H1 (cell line): ENCODE results near the gene ESD. TPM values are rescaled to one million over a fixed set of nuclear protein-coding genes. Genes with fewer than 3 reads are reported as not detected.

Experiments used
- CTCF ChIA-PET: fragments of 300-600 bp; sonication (Branson Sonifier 250); formaldehyde crosslinking; loops from one replicate; lab custom pipeline; 2021; ENCODE audit not compliant: partially characterized antibody; lab: Charles Lee
- POLR2A ChIA-PET: fragments of 300-600 bp; sonication (Branson Sonifier 250); formaldehyde crosslinking; loops from one replicate; lab custom pipeline; 2021; ENCODE audit warnings: inconsistent platforms; ENCODE audit not compliant: partially characterized antibody; lab: Charles Lee
- DNase-seq, 2 experiments: peaks; one replicate each; pipeline versions ENCODE4 v3.0.0 to v3.0.0-alpha.2; 2010 to 2022; ENCODE audit warnings: low spot score in 2 of 2, low read depth in 1 of 2, mixed read lengths in 1 of 2
- FAIRE-seq: peaks from 2 replicates; lab custom pipeline; 2011; peaks lifted over from hg19 to GRCh38; lab: Jason Lieb, UNC
- H2AFZ ChIP-seq: 2 replicates; pipeline ENCODE4 v1.8.1; 2012; ENCODE audit warnings: low read length, inconsistent platforms
- H2AK5ac ChIP-seq: 2 replicates; pipeline ENCODE4 v1.6.1; 2013; ENCODE audit warnings: low read depth, low read length
- H2BK120ac ChIP-seq: replicated peaks from 2 replicates; pipeline ENCODE3; 2013; ENCODE audit warnings: low read depth, low read length, inconsistent platforms
- H2BK12ac ChIP-seq: 2 replicates; pipeline ENCODE4 v1.6.1; 2013; ENCODE audit warnings: low read depth, low read length
- H2BK15ac ChIP-seq: 2 replicates; pipeline ENCODE4 v1.6.1; 2013; ENCODE audit warnings: low read length
- H2BK20ac ChIP-seq: 2 replicates; pipeline ENCODE4 v1.6.1; 2013; ENCODE audit warnings: low read length
- H2BK5ac ChIP-seq: 2 replicates; pipeline ENCODE4 v1.6.1; 2013; ENCODE audit warnings: low read depth, low read length
- H3K14ac ChIP-seq: 2 replicates; pipeline ENCODE4 v1.6.1; 2013; ENCODE audit warnings: inconsistent platforms; ENCODE audit not compliant: insufficient read length
- H3K18ac ChIP-seq: 2 replicates; pipeline ENCODE4 v1.6.1; 2013; ENCODE audit warnings: low read length; ENCODE audit errors: extremely low read depth
- H3K23ac ChIP-seq: 2 replicates; pipeline ENCODE4 v1.6.1; 2013; ENCODE audit warnings: inconsistent platforms; ENCODE audit not compliant: insufficient read length
- H3K23me2 ChIP-seq: 2 replicates; pipeline ENCODE4 v1.6.1; 2013; ENCODE audit warnings: low read depth, low read length
- H3K27ac ChIP-seq: 2 replicates; pipeline ENCODE4 v1.6.1; 2011; ENCODE audit warnings: low read depth, low read length, inconsistent platforms
- H3K27me3 ChIP-seq, 4 experiments: replicated peaks in 1 of 4; 1 replicate in 1 of 4; 2 replicates in 3 of 4; pipeline versions ENCODE4 v1.6.1 to v1.8.1; 2011 to 2013; ENCODE audit warnings: low read length in 3 of 4, mild to moderate bottlenecking in 3 of 4, inconsistent platforms in 2 of 4, mixed read lengths in 2 of 4, moderate library complexity in 1 of 4; ENCODE audit not compliant: control insufficient read depth in 3 of 4, insufficient read depth in 3 of 4; ENCODE audit errors: extremely low read depth in 1 of 4
- H3K36me3 ChIP-seq, 4 experiments: 2 replicates each; pipeline versions ENCODE4 v1.6.1 to v1.8.1; 2011 to 2013; ENCODE audit warnings: mild to moderate bottlenecking in 4 of 4, low read length in 3 of 4, moderate library complexity in 2 of 4, control low read depth in 1 of 4, inconsistent platforms in 1 of 4; ENCODE audit not compliant: insufficient read depth in 4 of 4, control insufficient read depth in 2 of 4
- H3K4ac ChIP-seq: replicated peaks from 2 replicates; pipeline ENCODE3; 2013; ENCODE audit warnings: low read length, low read depth, mixed read lengths, inconsistent platforms; ENCODE audit not compliant: insufficient read length
- H3K4me1 ChIP-seq, 4 experiments: replicated peaks in 1 of 4; 1 replicate in 1 of 4; 2 replicates in 3 of 4; pipeline versions ENCODE4 v1.6.1 to v1.8.1; 2011 to 2013; ENCODE audit warnings: low read length in 3 of 4, inconsistent platforms in 2 of 4, mixed read lengths in 1 of 4; ENCODE audit not compliant: insufficient read depth in 4 of 4, control insufficient read depth in 3 of 4
- H3K4me2 ChIP-seq, 2 experiments: 2 replicates each; pipeline versions ENCODE4 v1.6.1 to v1.8.1; 2011 to 2013; ENCODE audit warnings: low read depth in 2 of 2, low read length in 2 of 2, control low read depth in 1 of 2, inconsistent platforms in 1 of 2, mild to moderate bottlenecking in 1 of 2; ENCODE audit not compliant: insufficient read depth in 1 of 2
- H3K4me3 ChIP-seq, 4 experiments: fragments of 200-600, 300-600 bp in 1 of 4; sonication (generic), shearing (Covaris generic), sonication (Bioruptor Twin) in 1 of 4; 2 replicates each; pipeline versions ENCODE4 v1.5.1 to v1.8.1; 2011 to 2016; ENCODE audit warnings: low read length in 4 of 4, low read depth in 3 of 4, control low read depth in 2 of 4, inconsistent platforms in 2 of 4, mild to moderate bottlenecking in 2 of 4, mixed read lengths in 1 of 4, moderate library complexity in 1 of 4; ENCODE audit not compliant: insufficient read depth in 2 of 4; ENCODE audit errors: extremely low read depth in 1 of 4
- H3K56ac ChIP-seq: replicated peaks from 2 replicates; pipeline ENCODE3; 2013; ENCODE audit warnings: low read depth, mild to moderate bottlenecking, mixed read lengths, low read length, inconsistent platforms; ENCODE audit not compliant: insufficient read length
- H3K79me1 ChIP-seq: 2 replicates; pipeline ENCODE4 v1.6.1; 2013; ENCODE audit warnings: low read depth, low read length, control low read depth
- H3K79me2 ChIP-seq, 2 experiments: 2 replicates each; pipeline versions ENCODE4 v1.6.1 to v1.8.1; 2012 to 2013; ENCODE audit warnings: low read length in 2 of 2, mild to moderate bottlenecking in 2 of 2, inconsistent platforms in 1 of 2; ENCODE audit not compliant: insufficient read depth in 2 of 2, control insufficient read depth in 1 of 2
- H3K9ac ChIP-seq, 4 experiments: replicated peaks in 1 of 4; 1 replicate in 1 of 4; 2 replicates in 3 of 4; pipeline versions ENCODE4 v1.6.1 to v1.8.1; 2011 to 2013; ENCODE audit warnings: low read depth in 3 of 4, low read length in 3 of 4, control low read depth in 2 of 4, mild to moderate bottlenecking in 2 of 4, moderate library complexity in 2 of 4, inconsistent platforms in 1 of 4; ENCODE audit errors: extremely low read depth in 1 of 4
- H3K9me3 ChIP-seq, 2 experiments: 2 replicates each; pipeline versions ENCODE4 v1.6.1 to v1.8.1; 2012 to 2013; ENCODE audit warnings: mild to moderate bottlenecking in 2 of 2, moderate library complexity in 2 of 2, control low read depth in 1 of 2, inconsistent platforms in 1 of 2, low read depth in 1 of 2, low read length in 1 of 2, mixed read lengths in 1 of 2; ENCODE audit not compliant: insufficient read depth in 2 of 2
- H4K20me1 ChIP-seq, 2 experiments: replicated peaks in 1 of 2; 2 replicates each; pipeline versions ENCODE3 to v1.8.1; 2011 to 2013; ENCODE audit warnings: inconsistent platforms in 2 of 2, low read length in 2 of 2, mild to moderate bottlenecking in 1 of 2; ENCODE audit not compliant: insufficient read depth in 2 of 2, control insufficient read depth in 1 of 2
- H4K5ac ChIP-seq: 2 replicates; pipeline ENCODE4 v1.6.1; 2013; ENCODE audit warnings: low read length, low read depth, mixed read lengths, inconsistent platforms; ENCODE audit not compliant: insufficient read length
- H4K8ac ChIP-seq: 2 replicates; pipeline ENCODE4 v1.8.0; 2013; ENCODE audit warnings: mild to moderate bottlenecking, moderate library complexity, low read length, inconsistent platforms; ENCODE audit not compliant: insufficient read depth; ENCODE audit errors: extremely low read depth
- H4K91ac ChIP-seq: replicated peaks from 2 replicates; pipeline ENCODE3; 2013; ENCODE audit warnings: low read length, mixed read lengths, inconsistent platforms; ENCODE audit not compliant: insufficient read length
- ATF3 ChIP-seq: IDR thresholded peaks from 2 replicates; pipeline ENCODE4 v1.6.1; 2011; ENCODE audit warnings: low read depth, mild to moderate bottlenecking, low read length; ENCODE audit not compliant: insufficient read depth
- JUND ChIP-seq: IDR thresholded peaks from 2 replicates; pipeline ENCODE4 v1.6.1; 2011; ENCODE audit warnings: mild to moderate bottlenecking, improper control_type of control experiment, low read length
- NANOG ChIP-seq: IDR thresholded peaks from 2 replicates; pipeline ENCODE4 v1.6.1; 2011; ENCODE audit warnings: low read length, low read depth, mild to moderate bottlenecking, inconsistent platforms; ENCODE audit not compliant: insufficient read depth, poor library complexity, severe bottlenecking
- TAF7 ChIP-seq: optimal IDR thresholded peaks from 2 replicates; pipeline ENCODE3; 2011; ENCODE audit warnings: low read depth, mild to moderate bottlenecking, inconsistent platforms, low read length, moderate library complexity, borderline replicate concordance
- WGBS, 2 experiments: shearing (Covaris generic) in 1 of 2; methylation state at CpG; one replicate each; pipeline versions ENCODE4 v1.1.6 to v1.1.7; 2013 to 2015; ENCODE audit warnings: low lambda C conversion rate in 2 of 2, mixed read lengths in 2 of 2, inconsistent platforms in 1 of 2, low coverage in 1 of 2, missing lambda C conversion rate in 1 of 2; ENCODE audit not compliant: insufficient replicate concordance in 2 of 2, insufficient coverage in 1 of 2, insufficient read length in 1 of 2; ENCODE audit errors: extremely low coverage in 1 of 2, missing lambda C conversion rate in 1 of 2; 5-methylcytosine and 5-hydroxymethylcytosine counted together
- polyA plus RNA-seq, 7 experiments: library from polyadenylated mRNA; depleted of rRNA in 3 of 7; stranded (reverse) in 5 of 7; unstranded in 2 of 7; fragments of >200 nt in 5 of 7; fragments of 200-250 nt in 2 of 7; gene quantifications; 1 replicate in 5 of 7; 2 replicates in 1 of 7; 4 replicates in 1 of 7; pipeline versions ENCODE4 v1.2.1 to v1.2.3, GENCODE V29; 2011 to 2013; ENCODE audit warnings: missing spikeins in 2 of 7, mixed read lengths in 2 of 7
- total RNA-seq: library from RNA; stranded (reverse); fragmentation: NEBNext Ultra II Directional; extraction: Animal tissue kit (Norgen Biotek cat#: 25700); gene quantifications from 2 replicates; pipeline ENCODE4 v1.2.1, GENCODE V29; 2021

Gene ESD
- total and polyA plus RNA-seq, 2 of the 8 experiments (the other 6 are each of a cell fraction or from before 2014, with no cell fraction given) = 40.3 to 55.8 TPM

- Histone ChIP-seq H4K20me1 (no peaks in the 10 kb centered on the region), H3K4me3 (no peak overlapping the region), H3K27me3 (no peaks in the 10 kb centered on the region), H3K4ac (no peak overlapping the region), H2AK5ac (no peak overlapping the region), H2BK15ac (no peak overlapping the region), H3K23me2 (no peaks in the 10 kb centered on the region), H2BK20ac (no peak overlapping the region), H3K79me1 (no peaks in the 10 kb centered on the region), H4K8ac (no peak overlapping the region), H3K18ac (no peak overlapping the region), H3K36me3 (peaks cover 0 to 73% (median 12%) of the 10 kb centered on the region in 4 experiments; a peak in 7 of 8 replicates), H2AFZ (no peak overlapping the region), H3K14ac (no peak overlapping the region), H2BK5ac (no peak overlapping the region), H4K5ac (no peak overlapping the region), H3K9ac (no peak overlapping the region), H3K79me2 (no peaks in the 10 kb centered on the region), H4K91ac (no peak overlapping the region), H3K27ac (no peak overlapping the region), H3K4me2 (no peak overlapping the region), H2BK120ac (no peak overlapping the region), H2BK12ac (no peak overlapping the region), H3K9me3 (no peaks in the 10 kb centered on the region), H3K23ac (no peak overlapping the region), H3K4me1 (no peaks in the 10 kb centered on the region), H3K56ac (no peak overlapping the region)
- ChIA-PET POLR2A (no interaction called here), CTCF (no interaction called here)
- 96% methylated on average over 2 of the region's 2 CpGs; no CpG with 5 or more reads in 1 of the 2 experiments for WGBS, 2 experiments
- no peak for FAIRE-seq
- no peak for DNase-seq
- TF ChIP-seq NANOG = no peak
- TF ChIP-seq JUND = no peak
- TF ChIP-seq ATF3 = no peak
- no peak for TF ChIP-seq TAF7
These were observed 14.3 kb downstream of the ESD start for GRCh38 chr13:46782691-46783090.
